GM12878 (cell line): ENCODE measurements around the gene WFIKKN1.

Experiments
- CEBPB ChIP-seq, 2 experiments: fragments of 150-350 bp in 1 of 2; IDR thresholded peaks; 2 replicates each; pipeline ENCODE4 v1.6.1; 2012 to 2014; ENCODE audit warnings: low read depth in 2 of 2, low read length in 2 of 2, borderline replicate concordance in 1 of 2, inconsistent platforms in 1 of 2
- CTCF ChIP-seq, 3 experiments: IDR thresholded peaks in 2 of 3; conservative IDR thresholded peaks in 1 of 3; 2 replicates each; pipeline ENCODE4 v1.5.1; 2011; ENCODE audit warnings: low read depth in 3 of 3, low read length in 3 of 3, mild to moderate bottlenecking in 3 of 3, control low read depth in 2 of 3, moderate library complexity in 2 of 3, inconsistent platforms in 1 of 3, mixed read lengths in 1 of 3; ENCODE audit not compliant: control insufficient read depth in 2 of 3, insufficient read depth in 1 of 3; ENCODE audit errors: extremely low read depth in 1 of 3
- RB1 ChIP-seq: fragments of 450-650 bp; formaldehyde crosslinking; IDR thresholded peaks from 2 replicates; pipeline ENCODE4 v1.6.1; 2017; ENCODE audit warnings: mild to moderate bottlenecking, borderline replicate concordance
- RCOR1 ChIP-seq: conservative IDR thresholded peaks from 2 replicates; pipeline ENCODE4 v1.6.1; 2012; ENCODE audit warnings: low read depth, low read length, improper control_type of control experiment

GRCh38 chr16:620700-621525 lies 9.9 kb upstream of the WFIKKN1 start:
- TF ChIP-seq RCOR1 (no peak), RB1 (no peak), CTCF (IDR thresholded peaks at IDR 0.05 in 2 of 3, conservative IDR thresholded peaks at IDR 0.05 in 1 of 3; ENCODE audit: control insufficient read depth in 2 of 3, extremely low read depth in 1 of 3, insufficient read depth in 1 of 3, low read depth in 3 of 3, low read length in 3 of 3) (no peak), CEBPB (IDR thresholded peaks at IDR 0.05; ENCODE audit: borderline replicate concordance in 1 of 2, low read depth in 2 of 2, low read length in 2 of 2) (no peak)
